ENCODE results near the gene RTP1. TPM values are rescaled to one million over a fixed set of nuclear protein-coding genes. Genes with fewer than 3 reads are reported as not detected.
A peak's percentile ranks its signal among the peaks of the same experiment; 100 is the strongest.

RTP1 gene
- total RNA-seq, 1 donor from 2014 or later: not detected

DNA sequence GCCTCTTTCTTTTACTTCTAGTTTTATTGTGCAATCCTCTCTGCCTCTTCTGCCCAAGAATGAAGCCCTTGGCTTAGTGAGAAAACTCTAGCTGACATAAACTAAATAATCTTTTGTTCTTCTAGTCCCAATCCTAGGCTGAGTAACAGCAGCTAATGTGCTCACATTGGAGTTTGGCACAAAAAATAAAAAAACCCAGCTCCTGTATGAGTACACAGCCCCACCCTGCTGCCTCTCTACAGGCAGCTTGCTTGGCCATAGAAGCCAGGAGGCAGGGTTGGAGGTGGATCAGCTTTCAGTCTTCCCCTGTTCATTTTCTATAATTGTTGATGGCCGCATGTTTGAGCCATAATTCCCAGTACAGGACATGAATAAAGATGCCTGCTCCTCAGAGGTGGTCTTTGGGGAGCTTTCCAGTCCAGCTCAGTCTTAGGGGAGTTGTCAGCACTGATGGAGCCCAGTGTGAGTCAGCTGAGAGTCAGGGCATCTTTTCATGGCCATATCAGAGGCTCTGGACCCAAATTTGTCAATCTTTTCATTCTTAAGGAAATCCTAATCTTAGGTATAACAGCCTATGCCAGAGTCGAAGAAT is 46.7 kb downstream of the RTP1 start:
- Mint-ChIP-seq H3K27ac (ENCODE audit: unreplicated experiment) (no peak overlapping the region), H3K27me3 (ENCODE audit: unreplicated experiment) (peaks cover 2% of the 10 kb centered on the region), H3K4me3 (ENCODE audit: unreplicated experiment) (no peak overlapping the region), H3K4me1 (ENCODE audit: unreplicated experiment) (peaks cover 4% of the 10 kb centered on the region), H3K9me3 (ENCODE audit: unreplicated experiment) (no peaks in the 10 kb centered on the region), H3K36me3 (ENCODE audit: low read depth, unreplicated experiment) (no peaks in the 10 kb centered on the region)
- no peak for DNase-seq (ENCODE audit: low spot score)
- TF ChIP-seq, protein P1, sequence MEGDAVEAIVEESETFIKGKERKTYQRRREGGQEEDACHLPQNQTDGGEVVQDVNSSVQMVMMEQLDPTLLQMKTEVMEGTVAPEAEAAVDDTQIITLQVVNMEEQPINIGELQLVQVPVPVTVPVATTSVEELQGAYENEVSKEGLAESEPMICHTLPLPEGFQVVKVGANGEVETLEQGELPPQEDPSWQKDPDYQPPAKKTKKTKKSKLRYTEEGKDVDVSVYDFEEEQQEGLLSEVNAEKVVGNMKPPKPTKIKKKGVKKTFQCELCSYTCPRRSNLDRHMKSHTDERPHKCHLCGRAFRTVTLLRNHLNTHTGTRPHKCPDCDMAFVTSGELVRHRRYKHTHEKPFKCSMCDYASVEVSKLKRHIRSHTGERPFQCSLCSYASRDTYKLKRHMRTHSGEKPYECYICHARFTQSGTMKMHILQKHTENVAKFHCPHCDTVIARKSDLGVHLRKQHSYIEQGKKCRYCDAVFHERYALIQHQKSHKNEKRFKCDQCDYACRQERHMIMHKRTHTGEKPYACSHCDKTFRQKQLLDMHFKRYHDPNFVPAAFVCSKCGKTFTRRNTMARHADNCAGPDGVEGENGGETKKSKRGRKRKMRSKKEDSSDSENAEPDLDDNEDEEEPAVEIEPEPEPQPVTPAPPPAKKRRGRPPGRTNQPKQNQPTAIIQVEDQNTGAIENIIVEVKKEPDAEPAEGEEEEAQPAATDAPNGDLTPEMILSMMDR (IDR thresholded peaks at IDR 0.05; ENCODE audit: unreplicated experiment): no peak

DNA sequence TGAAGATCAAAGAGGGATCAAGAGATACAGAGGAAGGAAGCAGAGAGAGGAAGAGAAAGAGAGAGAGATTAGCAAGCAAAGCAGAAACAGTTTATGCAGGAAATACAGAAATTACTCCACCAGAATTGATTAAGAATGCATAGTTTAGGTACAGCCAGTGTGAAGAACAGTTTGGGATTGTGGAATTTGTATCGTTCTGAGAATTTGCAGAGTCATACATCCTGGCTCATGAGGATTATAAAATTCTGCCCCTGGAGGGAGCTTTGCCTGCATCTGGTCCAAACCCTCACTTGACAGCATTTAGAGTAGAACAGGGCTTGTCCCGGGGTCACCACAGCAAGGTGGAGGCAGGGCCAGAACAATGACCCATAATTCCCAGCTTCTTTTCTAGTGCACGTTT is 50.1 kb downstream of the RTP1 start:
- Mint-ChIP-seq H3K4me3 (ENCODE audit: unreplicated experiment) (no peak overlapping the region), H3K36me3 (ENCODE audit: low read depth, unreplicated experiment) (no peaks in the 10 kb centered on the region), H3K4me1 (ENCODE audit: unreplicated experiment) (peaks cover 4% of the 10 kb centered on the region), H3K27me3 (ENCODE audit: unreplicated experiment) (peaks cover 2% of the 10 kb centered on the region), H3K9me3 (ENCODE audit: unreplicated experiment) (no peaks in the 10 kb centered on the region), H3K27ac (ENCODE audit: unreplicated experiment) (peak overlapping the region; percentile 52)
- TF ChIP-seq, protein P1 (IDR thresholded peaks at IDR 0.05; ENCODE audit: unreplicated experiment): no peak
- DNase-seq (ENCODE audit: low spot score): no peak

Other genes starting within 250 kb of the RTP1 start
- gene RPL39L, start 58.0 kb upstream of the RTP1 start, total RNA-seq (ENCODE audit: unreplicated experiment): 8.9 TPM
- gene MASP1, start 94.3 kb downstream of the RTP1 start, total RNA-seq (ENCODE audit: unreplicated experiment): 0.56 TPM
- gene RTP4, start 170.9 kb downstream of the RTP1 start, total RNA-seq (ENCODE audit: unreplicated experiment): not detected